T-helper 1 cell (primary cell): ENCODE results near the gene RETN.

Experiments
- DNase-seq, 5 donors: peaks; one replicate each; pipeline ENCODE4 v3.0.0-alpha.2; 2012 to 2020

RETN gene

GRCh38 chr19:7638802-7639465 lies 29.9 kb upstream of the RETN start:
- no peak for DNase-seq

- no peak for DNase-seq
Observed at GRCh38 chr19:7639863-7640348, 28.9 kb upstream of the RETN start.

DNA sequence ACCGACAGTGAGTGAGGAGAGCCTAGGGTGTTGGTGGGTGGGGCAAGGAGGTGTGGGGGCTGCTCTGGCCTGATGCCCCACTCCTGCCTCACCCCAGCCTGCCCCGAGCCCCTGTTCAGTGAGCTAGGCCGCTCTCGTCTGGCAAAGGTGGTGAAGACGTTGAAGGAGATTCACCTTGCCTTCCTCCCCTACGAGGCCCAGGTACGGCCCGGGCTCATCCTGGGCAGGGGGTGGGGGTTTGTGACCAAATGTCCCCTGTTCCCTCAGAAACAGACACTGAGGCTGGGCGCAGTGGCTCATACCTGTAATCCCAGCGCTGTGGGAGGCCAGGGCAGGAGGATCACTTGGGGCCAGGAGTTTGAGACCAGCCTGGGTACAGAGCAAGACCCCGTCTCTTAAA lies 28.0 kb upstream of the RETN start:
- no peak for DNase-seq

DNA sequence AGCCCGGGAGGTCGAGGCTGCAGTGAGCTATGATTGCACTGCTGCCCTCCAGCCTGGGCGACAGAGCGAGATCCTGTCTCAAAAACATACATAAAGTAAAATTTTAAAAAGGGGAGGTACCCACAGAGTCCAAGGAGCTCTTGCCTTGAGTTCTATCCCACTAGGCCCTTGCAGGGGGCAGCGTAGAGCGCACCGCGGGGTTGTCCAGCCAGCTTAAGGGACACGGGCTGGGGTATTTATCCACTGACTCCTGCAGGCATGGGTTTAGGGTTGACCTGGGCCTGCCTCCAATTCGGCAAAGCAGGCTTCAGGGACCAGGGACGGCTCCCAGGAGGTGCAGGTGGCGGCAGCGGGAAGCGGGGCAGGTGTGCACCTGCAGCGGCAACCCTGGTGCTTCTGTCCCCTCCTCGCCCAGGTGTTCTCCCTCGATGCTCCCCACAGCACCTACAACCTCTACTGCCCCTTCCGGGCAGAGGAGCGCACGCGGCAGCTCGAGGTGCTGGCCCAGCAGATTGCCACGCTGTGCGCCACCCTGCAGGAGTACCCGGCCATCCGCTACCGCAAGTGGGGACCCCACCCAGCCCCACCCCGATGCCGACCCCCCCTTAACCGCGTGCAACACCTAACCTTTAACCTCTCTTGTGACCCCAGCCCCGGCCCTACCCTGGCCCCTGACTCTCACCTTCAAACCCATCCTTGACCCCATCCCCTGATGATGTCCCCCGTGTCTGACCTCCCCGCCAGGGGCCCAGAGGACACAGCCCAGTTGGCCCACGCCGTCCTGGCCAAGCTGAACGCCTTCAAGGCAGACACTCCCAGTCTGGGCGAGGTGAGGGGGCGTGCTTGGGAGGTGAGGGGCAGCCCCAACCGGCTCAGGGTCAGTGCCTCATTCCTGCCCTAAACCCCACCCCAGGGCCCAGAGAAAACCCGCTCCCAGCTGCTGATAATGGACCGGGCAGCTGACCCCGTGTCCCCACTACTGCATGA lies 27.3 kb upstream of the RETN start:
- DNase-seq: no peak

DNA sequence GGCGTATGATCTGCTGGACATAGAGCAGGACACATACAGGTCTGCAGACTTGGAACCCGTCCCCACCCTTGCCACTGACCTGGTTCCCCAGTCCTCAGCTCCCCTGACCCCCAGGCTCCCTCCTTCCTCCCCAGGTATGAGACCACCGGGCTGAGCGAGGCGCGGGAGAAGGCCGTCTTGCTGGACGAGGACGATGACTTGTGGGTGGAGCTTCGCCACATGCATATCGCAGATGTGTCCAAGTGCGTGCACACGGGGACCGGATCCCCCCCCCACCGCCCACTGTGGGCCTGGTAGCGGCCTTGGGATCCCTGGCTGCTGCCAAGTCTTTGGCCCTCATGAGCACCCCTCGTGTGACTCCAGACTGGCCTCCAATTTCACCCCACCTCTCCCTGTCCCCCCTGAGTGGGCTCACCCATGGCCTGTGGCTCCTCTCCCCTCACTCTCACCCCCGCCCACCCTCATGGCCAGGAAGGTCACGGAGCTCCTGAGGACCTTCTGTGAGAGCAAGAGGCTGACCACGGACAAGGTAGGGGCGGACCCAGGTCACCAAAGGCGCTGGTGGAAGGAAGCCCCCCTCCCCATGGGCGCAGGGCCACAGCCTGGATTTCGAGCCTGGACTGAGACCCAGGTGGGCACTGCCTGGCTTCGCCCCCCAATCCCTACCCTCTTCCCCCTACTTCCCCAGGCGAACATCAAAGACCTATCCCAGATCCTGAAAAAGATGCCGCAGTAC lies 26.4 kb upstream of the RETN start:
- no peak for DNase-seq

DNA sequence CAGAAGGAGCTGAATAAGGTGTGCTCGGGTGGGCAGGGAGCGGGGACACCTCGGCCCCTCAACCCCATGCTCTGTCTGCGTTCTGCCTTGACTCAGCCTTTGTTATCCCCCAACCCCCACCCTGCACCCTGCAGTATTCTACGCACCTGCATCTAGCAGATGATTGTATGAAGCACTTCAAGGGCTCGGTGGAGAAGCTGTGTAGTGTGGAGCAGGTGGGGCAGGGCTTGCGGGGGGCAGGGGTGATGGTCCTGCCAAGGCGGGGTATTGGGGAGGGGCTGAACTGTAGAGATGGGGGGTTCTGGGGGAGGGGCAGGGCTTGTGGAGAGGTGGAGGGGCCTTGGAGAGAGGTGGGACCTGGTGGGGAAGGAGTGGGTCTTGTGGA lies 25.8 kb upstream of the RETN start:
- no peak for DNase-seq

DNA sequence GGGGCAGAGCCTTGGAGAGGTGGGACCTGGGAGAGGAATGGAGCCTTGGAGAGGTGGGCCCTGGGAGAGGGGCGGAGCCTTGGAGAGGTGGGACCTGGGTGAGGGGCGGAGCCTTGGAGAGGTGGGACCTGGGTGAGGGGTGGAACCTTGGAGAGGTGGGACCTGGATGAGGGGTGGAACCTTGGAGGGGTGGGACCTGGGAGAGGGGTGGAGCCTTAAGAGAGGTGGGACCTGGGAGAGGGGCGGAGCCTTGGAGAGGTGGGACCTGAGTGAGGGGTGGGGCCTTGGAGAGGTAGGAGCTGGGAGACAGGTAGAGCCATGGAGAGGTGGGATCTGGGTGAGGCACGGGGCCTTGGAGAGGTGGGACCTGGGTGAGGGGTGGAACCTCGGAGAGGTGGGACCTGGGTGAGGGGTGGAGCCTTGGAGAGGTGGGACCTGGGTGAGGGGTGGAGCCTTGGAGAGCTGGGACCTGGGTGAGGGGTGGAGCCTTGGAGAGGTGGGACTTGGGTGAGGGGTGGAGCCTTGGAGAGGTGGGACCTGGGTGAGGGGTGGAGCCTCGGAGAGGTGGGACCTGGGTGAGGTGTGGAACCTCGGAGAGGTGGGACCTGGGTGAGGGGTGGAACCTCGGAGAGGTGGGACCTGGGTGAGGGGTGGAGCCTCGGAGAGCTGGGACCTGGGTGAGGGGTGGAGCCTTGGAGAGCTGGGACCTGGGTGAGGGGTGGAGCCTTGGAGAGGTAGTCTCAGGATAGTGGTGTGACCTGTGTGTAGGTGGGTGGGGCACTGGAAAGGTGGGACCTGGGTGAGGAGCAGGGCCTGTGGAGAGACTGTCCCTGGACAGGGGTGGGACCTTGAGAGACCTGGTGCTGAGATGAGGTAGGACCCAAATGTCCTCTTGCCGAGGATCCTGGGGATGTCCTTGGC lies 25.0 kb upstream of the RETN start:
- peak in 1 of 5 donors; percentile 15 for DNase-seq

DNA sequence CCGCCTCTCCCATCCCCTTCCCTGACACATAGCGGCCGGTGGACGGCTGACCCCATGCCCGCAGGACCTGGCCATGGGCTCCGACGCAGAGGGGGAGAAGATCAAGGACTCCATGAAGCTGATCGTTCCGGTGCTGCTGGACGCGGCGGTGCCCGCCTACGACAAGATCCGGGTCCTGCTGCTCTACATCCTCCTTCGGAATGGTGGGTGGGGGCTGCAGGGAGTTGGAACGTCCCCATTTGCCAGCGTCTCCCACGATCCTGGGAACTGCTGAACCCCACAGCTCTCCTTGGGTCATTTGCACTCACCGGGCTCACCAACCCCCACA lies 24.3 kb upstream of the RETN start:
- no peak for DNase-seq

- no peak for DNase-seq
Observed at GRCh38 chr19:7645163-7645562, 23.7 kb upstream of the RETN start.

DNA sequence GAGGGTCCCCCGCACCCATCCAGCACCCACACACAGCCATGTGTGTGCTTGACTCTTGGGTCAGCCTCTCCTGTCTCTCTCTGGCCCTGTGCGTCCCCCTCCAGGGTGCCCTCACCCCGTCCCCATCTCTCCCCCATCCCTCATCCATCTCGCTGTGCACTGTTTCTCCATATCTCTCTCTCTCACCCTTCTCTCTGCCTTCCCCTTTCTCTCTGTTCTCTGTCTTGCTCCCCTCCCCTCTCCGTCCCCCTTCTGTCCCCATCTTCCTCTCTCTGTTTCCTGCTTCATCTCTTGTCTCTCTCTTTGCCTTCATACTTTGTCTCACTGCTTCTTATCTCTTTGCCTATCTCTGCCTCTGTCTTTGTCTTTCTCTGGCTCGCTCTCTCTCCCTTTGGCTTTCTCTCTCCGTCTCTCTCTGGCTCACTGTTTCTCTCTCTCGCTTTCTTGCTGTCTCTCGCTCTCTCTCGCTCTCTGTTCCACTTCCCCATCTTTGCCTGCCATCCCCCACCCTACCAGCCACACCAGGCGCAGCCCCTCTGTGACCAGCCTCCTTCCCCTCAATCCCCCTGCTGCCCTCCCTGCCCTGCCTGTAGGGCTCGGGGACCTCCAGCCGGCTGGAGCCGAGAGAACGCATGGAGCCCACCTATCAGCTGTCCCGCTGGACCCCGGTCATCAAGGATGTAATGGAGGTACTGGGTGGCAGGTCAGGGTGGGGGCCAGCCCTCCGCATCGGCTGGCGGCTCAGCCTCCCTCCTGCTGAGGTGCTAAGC lies 23.0 kb upstream of the RETN start:
- DNase-seq: no peak

DNA sequence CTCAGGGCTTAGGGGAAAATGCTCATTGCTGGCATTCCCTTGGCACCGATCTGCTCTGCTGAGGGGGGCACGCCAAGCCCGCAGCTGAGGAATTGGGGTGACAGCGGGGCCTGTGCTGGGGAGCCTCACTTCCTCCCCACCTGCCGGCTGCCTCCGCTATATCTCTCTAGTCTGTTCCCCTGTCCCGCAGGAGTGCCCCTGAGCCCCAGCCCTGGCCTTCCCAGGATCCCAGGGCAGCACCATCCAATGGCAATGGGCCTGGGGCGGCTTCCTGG lies 22.5 kb upstream of the RETN start:
- DNase-seq: no peak

GRCh38 chr19:7647156-7647555 lies 21.7 kb upstream of the RETN start:
- DNase-seq: no peak

DNA sequence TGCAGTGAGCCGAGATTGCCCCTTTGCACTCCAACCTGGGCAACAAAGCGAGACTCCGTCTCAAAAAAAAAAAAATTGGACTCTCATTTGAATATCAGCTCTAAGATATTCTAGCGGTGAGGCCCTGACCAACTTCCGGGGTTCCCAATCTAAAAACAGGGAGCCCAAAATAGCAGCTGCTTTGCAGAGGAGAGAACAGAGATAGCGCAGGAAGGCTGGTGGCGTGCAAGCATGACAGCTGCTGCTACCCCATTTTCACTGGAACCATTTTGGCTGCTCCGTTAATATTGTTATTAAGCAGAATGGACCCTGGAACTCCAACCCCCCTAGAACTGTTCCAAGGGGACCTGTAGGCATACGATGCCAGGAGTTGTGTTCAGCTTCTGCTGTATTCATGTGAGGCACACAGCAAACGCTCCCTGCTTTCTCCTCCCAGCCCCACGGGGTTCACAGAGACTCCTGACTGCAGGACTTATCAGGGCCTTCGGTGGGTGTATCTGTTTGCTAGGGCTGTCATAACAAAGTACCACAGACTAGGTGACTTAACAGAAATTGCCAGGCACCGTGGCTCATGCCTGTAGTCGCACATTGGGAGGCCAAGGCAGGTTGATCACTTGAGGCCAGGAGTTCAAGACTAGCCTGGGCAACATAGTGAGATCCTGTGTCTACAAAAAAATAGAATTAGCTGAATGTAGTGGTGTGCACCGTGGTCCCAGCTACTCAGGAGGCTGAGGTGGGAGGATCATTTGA lies 20.4 kb upstream of the RETN start:
- DNase-seq: no peak

DNA sequence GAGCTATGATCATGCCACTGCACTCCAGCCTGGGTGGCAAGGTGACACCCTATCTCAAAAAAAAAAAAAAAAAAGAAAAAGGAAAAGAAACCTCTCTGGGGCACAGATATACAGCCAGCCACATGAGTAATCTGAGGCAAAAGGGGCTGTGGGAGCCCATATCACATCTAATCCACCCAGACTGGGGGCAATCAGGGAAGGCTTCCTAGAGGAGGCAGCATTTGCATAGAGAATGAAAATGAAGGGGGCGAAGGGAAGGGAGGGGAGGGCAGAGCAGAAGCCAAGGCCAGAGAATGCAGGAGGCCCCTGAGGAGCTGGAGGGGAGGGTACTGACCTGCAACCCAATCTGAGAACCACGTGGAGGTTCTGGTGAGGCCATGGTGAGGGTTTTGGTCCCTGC lies 18.7 kb upstream of the RETN start:
- DNase-seq: no peak

GRCh38 chr19:7652061-7652641 lies 16.7 kb upstream of the RETN start:
- DNase-seq: peak; percentile 70 to 86 (median 82)

DNA sequence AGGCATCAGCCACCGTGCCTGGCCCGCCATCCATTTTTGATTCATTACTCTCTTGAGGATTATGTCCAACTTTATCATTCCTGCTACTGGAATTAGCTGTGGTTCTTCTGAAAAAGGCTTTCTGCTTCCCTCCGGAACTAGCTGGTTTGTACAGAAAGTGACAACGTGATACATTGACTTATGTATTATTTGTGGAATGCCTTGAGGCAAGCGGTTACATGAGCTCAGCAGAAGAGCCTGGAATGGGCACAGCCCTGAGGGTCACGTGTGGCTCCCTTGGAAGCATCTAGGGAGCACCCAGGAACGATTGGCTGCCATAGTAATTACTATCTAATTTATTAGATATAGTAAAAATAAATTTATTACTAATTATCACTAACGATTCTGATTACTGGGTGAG lies 14.4 kb upstream of the RETN start:
- DNase-seq: no peak

DNA sequence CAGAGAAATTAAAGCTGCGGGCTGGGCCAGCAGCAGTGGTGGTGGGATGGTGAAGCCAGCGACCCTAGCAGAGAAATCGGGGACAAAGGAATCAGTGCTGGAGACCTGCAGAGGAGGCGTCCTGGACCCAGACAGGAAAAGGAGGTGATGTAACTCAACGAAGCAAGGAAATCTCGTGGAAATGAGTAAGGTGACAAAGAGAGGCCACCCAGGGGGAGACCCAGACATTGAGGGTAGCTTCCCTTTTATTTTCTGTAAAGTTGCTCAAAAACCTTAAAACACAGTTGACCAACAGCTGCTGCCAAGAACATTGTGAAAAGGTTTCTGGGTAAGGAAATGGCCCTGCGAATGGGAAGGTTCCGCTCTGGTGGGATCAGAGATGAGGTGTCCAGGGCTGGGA lies 13.3 kb upstream of the RETN start:
- DNase-seq: no peak

DNA sequence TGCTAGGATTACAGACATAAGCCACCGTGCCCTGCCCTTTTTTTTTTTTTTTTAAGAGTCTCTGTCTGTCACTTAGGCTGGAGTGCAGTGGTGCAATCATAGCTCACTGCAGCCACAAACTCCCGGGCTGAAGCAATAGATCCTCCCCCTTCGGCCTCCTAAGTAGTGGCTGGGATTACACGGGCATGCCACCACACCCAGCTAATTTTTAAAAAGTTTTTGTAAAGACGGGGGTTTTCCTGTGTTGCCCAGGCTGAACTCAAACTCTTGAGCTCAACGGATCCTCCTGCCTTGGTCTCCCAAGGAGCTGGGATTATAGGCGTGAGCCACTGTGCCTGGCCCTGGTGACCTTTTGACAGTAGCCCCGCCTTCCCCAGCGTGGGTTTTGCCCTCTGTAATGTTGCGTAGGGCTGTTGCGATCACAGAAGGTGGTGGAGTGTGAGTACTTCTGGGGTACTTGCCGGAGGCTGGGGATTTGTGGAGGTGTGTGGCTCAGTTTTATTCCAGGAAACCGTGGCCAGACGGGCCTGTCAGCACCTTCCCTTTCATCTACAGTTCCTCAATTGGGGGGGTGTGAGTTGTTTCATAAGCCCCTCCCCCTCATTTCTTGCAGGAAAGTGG lies 11.6 kb upstream of the RETN start:
- DNase-seq: peak in 1 of 5 donors; percentile 23

GRCh38 chr19:7658219-7658686 lies 10.6 kb upstream of the RETN start:
- DNase-seq: peak in 2 of 5 donors; percentile 34 to 81
